Activated T-cell treated with anti-CD3 and anti-CD28 coated beads, Interleukin-2, amount 50 U/mL, for 4 hours (primary cell): ENCODE data around the gene EHBP1. TPM values are rescaled to one million over a fixed set of nuclear protein-coding genes. Genes with fewer than 3 reads are reported as not detected.

Experiments used
- ATAC-seq, 2 donors: fragments of 200-7000 bp; cut with Tn5 transposase; one replicate each; pipeline ENCODE4 v1.10.0; 2021
- DNase-seq: peaks from one replicate; pipeline ENCODE4 v3.0.0-alpha.2; 2020
- H3K27me3 Mint-ChIP-seq: one replicate; pipeline ENCODE4 v1.8.0; 2021; ENCODE audit warnings: low read depth, mixed read lengths
- H3K36me3 Mint-ChIP-seq: one replicate; pipeline ENCODE4 v1.8.0; 2022; ENCODE audit warnings: mixed read lengths; ENCODE audit not compliant: insufficient read depth
- H3K4me1 Mint-ChIP-seq: one replicate; pipeline ENCODE4 v1.8.0; 2021; ENCODE audit warnings: low read depth, mixed read lengths
- H3K4me3 Mint-ChIP-seq: one replicate; pipeline ENCODE4 v1.8.0; 2021; ENCODE audit warnings: mild to moderate bottlenecking, moderate library complexity, mixed read lengths
- H3K9me3 Mint-ChIP-seq: one replicate; pipeline ENCODE4 v1.8.0; 2021; ENCODE audit warnings: mixed read lengths
- total RNA-seq, 3 donors: library from RNA; stranded (reverse); gene quantifications; one replicate each; pipeline ENCODE4 v1.2.1, GENCODE V29; 2021

Gene EHBP1
- total RNA-seq, 3 donors from 2014 or later = 19.8 to 21.4 (median 20.2) TPM

- ATAC-seq = no peak
- no peaks in the 10 kb centered on the region for H3K27me3 Mint-ChIP-seq
- DNase-seq = no peak
- no peaks in the 10 kb centered on the region for H3K4me1 Mint-ChIP-seq
- H3K36me3 Mint-ChIP-seq = peaks cover 19% of the 10 kb centered on the region
- no peak overlapping the region for H3K4me3 Mint-ChIP-seq
- H3K9me3 Mint-ChIP-seq = no peaks in the 10 kb centered on the region
Measured at GRCh38 chr2:62822549-62822948, 117.0 kb downstream of the EHBP1 start.

GRCh38 chr2:62824388-62824787 lies 118.9 kb downstream of the EHBP1 start:
- Mint-ChIP-seq H3K4me3 (no peak overlapping the region), H3K36me3 (peaks cover 23% of the 10 kb centered on the region), H3K4me1 (no peaks in the 10 kb centered on the region), H3K9me3 (no peaks in the 10 kb centered on the region), H3K27me3 (no peaks in the 10 kb centered on the region)
- DNase-seq = no peak
- ATAC-seq = no peak

- Mint-ChIP-seq H3K27me3 (no peaks in the 10 kb centered on the region), H3K36me3 (peaks cover 32% of the 10 kb centered on the region), H3K4me1 (no peaks in the 10 kb centered on the region), H3K4me3 (no peak overlapping the region), H3K9me3 (no peaks in the 10 kb centered on the region)
- DNase-seq (no peak), ATAC-seq (no peak)
Measured at GRCh38 chr2:62826141-62826540, 120.6 kb downstream of the EHBP1 start.

- peaks cover 39% of the 10 kb centered on the region for H3K36me3 Mint-ChIP-seq
- DNase-seq (no peak), ATAC-seq (no peak)
- peaks cover 2% of the 10 kb centered on the region for H3K4me1 Mint-ChIP-seq
- no peak overlapping the region for H3K4me3 Mint-ChIP-seq
- H3K27me3 Mint-ChIP-seq = no peaks in the 10 kb centered on the region
- no peaks in the 10 kb centered on the region for H3K9me3 Mint-ChIP-seq
Measured at GRCh38 chr2:62826953-62827675, 121.6 kb downstream of the EHBP1 start.

GRCh38 chr2:62831729-62832128 lies 126.2 kb downstream of the EHBP1 start:
- ATAC-seq = no peak
- Mint-ChIP-seq H3K27me3 (no peaks in the 10 kb centered on the region), H3K4me1 (peaks cover 2% of the 10 kb centered on the region), H3K36me3 (peaks cover 52% of the 10 kb centered on the region), H3K9me3 (peaks cover 6% of the 10 kb centered on the region), H3K4me3 (no peak overlapping the region)
- no peak for DNase-seq

GRCh38 chr2:62844311-62845090 lies 139.0 kb downstream of the EHBP1 start:
- Mint-ChIP-seq H3K36me3 (peaks cover 10% of the 10 kb centered on the region), H3K27me3 (no peaks in the 10 kb centered on the region), H3K4me3 (no peak overlapping the region), H3K4me1 (no peaks in the 10 kb centered on the region), H3K9me3 (peaks cover 28% of the 10 kb centered on the region)
- DNase-seq (no peak), ATAC-seq (no peak)

GRCh38 chr2:62845256-62845655 lies 139.7 kb downstream of the EHBP1 start:
- DNase-seq = no peak

GRCh38 chr2:62852254-62852653 lies 146.7 kb downstream of the EHBP1 start:
- Mint-ChIP-seq H3K4me3 (no peak overlapping the region), H3K4me1 (no peaks in the 10 kb centered on the region)

More at GRCh38 chr2:62845256-62845655, 139.7 kb downstream of the EHBP1 start:
- Mint-ChIP-seq H3K27me3 (no peaks in the 10 kb centered on the region), H3K4me1 (no peaks in the 10 kb centered on the region), H3K9me3 (peaks cover 28% of the 10 kb centered on the region), H3K4me3 (no peak overlapping the region), H3K36me3 (peaks cover 13% of the 10 kb centered on the region)
- no peak for ATAC-seq

GRCh38 chr2:62854600-62855514 lies 149.3 kb downstream of the EHBP1 start:
- H3K27me3 Mint-ChIP-seq = no peaks in the 10 kb centered on the region
- peaks cover 4% of the 10 kb centered on the region for H3K9me3 Mint-ChIP-seq
- no peak overlapping the region for H3K4me3 Mint-ChIP-seq
- ATAC-seq (no peak), DNase-seq (no peak)
- H3K36me3 Mint-ChIP-seq = peaks cover 19% of the 10 kb centered on the region
- no peaks in the 10 kb centered on the region for H3K4me1 Mint-ChIP-seq

More at GRCh38 chr2:62852254-62852653, 146.7 kb downstream of the EHBP1 start:
- peaks cover 10% of the 10 kb centered on the region for H3K9me3 Mint-ChIP-seq
- DNase-seq (no peak), ATAC-seq (no peak)
- peaks cover 19% of the 10 kb centered on the region for H3K36me3 Mint-ChIP-seq
- H3K27me3 Mint-ChIP-seq = no peaks in the 10 kb centered on the region

- peaks cover 4% of the 10 kb centered on the region for H3K9me3 Mint-ChIP-seq
- no peak for ATAC-seq
- H3K4me3 Mint-ChIP-seq = no peak overlapping the region
- H3K27me3 Mint-ChIP-seq = no peaks in the 10 kb centered on the region
- no peak for DNase-seq
- no peaks in the 10 kb centered on the region for H3K4me1 Mint-ChIP-seq
- H3K36me3 Mint-ChIP-seq = peaks cover 19% of the 10 kb centered on the region
Measured at GRCh38 chr2:62856228-62857040, 150.9 kb downstream of the EHBP1 start.

- DNase-seq = no peak
- no peaks in the 10 kb centered on the region for H3K27me3 Mint-ChIP-seq
- no peaks in the 10 kb centered on the region for H3K4me1 Mint-ChIP-seq
- ATAC-seq = no peak
- no peak overlapping the region for H3K4me3 Mint-ChIP-seq
- peaks cover 4% of the 10 kb centered on the region for H3K9me3 Mint-ChIP-seq
- peaks cover 18% of the 10 kb centered on the region for H3K36me3 Mint-ChIP-seq
Measured at GRCh38 chr2:62857139-62857931, 151.8 kb downstream of the EHBP1 start.

- DNase-seq (no peak), ATAC-seq (no peak)
- H3K9me3 Mint-ChIP-seq = peaks cover 3% of the 10 kb centered on the region
- no peaks in the 10 kb centered on the region for H3K27me3 Mint-ChIP-seq
- no peaks in the 10 kb centered on the region for H3K4me1 Mint-ChIP-seq
- peaks cover 18% of the 10 kb centered on the region for H3K36me3 Mint-ChIP-seq
- no peak overlapping the region for H3K4me3 Mint-ChIP-seq
Measured at GRCh38 chr2:62858231-62858832, 152.8 kb downstream of the EHBP1 start.

GRCh38 chr2:62868947-62869346 lies 163.4 kb downstream of the EHBP1 start:
- DNase-seq = no peak
- Mint-ChIP-seq H3K4me3 (no peak overlapping the region), H3K4me1 (no peaks in the 10 kb centered on the region), H3K36me3 (peaks cover 73% of the 10 kb centered on the region), H3K9me3 (peaks cover 24% of the 10 kb centered on the region), H3K27me3 (no peaks in the 10 kb centered on the region)
- ATAC-seq = no peak
